IMR-90 (cell line): ENCODE results near the gene KLRC1. TPM values are rescaled to one million over a fixed set of nuclear protein-coding genes. Genes with fewer than 3 reads are reported as not detected.

ENCODE experiments used
- ATAC-seq: fragments of 200-7000 bp; cut with Tn5 transposase; 2 replicates; pipeline ENCODE4 v1.9.1; 2020; ENCODE audit warnings: low read depth, mild to moderate bottlenecking, moderate library complexity
- BruUV-seq: library from RNA; stranded (reverse); fragments of 400-500 nt; replicated peaks from 2 replicates; lab custom pipeline; 2021; lab: Mats Ljungman, UMichigan
- CTCF ChIA-PET: fragments of 300-600 bp; formaldehyde crosslinking; extraction: SDS; loops from one replicate; lab custom pipeline; 2021; ENCODE audit warnings: antibody characterized with exemption; lab: Yijun Ruan, JAX
- POLR2A ChIA-PET: fragments of 300-600 bp; sonication (Branson Sonifier 250); formaldehyde crosslinking; loops from one replicate; lab custom pipeline; 2022; ENCODE audit warnings: antibody characterized with exemption; ENCODE audit not compliant: unreplicated experiment; lab: Charles Lee
- DNase-seq: peaks from one replicate; pipeline ENCODE4 v3.0.0; 2013
- H2AFZ ChIP-seq: replicated peaks from 2 replicates; pipeline ENCODE3; 2013; ENCODE audit warnings: low read length, mild to moderate bottlenecking; ENCODE audit not compliant: poor library complexity
- H2AK5ac ChIP-seq: 2 replicates; pipeline ENCODE4 v1.6.1; 2013; ENCODE audit warnings: low read depth, low read length, inconsistent platforms
- H2AK9ac ChIP-seq: replicated peaks from 2 replicates; pipeline ENCODE3; 2013; ENCODE audit warnings: mild to moderate bottlenecking, low read depth, low read length, moderate library complexity; ENCODE audit not compliant: poor library complexity
- H2BK120ac ChIP-seq: 2 replicates; pipeline ENCODE4 v1.6.1; 2013; ENCODE audit warnings: low read depth, low read length, inconsistent platforms
- H2BK15ac ChIP-seq: 3 replicates; pipeline ENCODE4 v1.6.1; 2013; ENCODE audit warnings: low read depth, low read length, inconsistent platforms
- H2BK20ac ChIP-seq: 2 replicates; pipeline ENCODE4 v1.6.1; 2013; ENCODE audit warnings: low read depth, mild to moderate bottlenecking, inconsistent platforms, low read length, moderate library complexity
- H2BK5ac ChIP-seq: 2 replicates; pipeline ENCODE4 v1.6.1; 2013; ENCODE audit warnings: mild to moderate bottlenecking, low read depth, low read length, inconsistent platforms; ENCODE audit not compliant: poor library complexity, severe bottlenecking
- H3K14ac ChIP-seq: replicated peaks from 2 replicates; pipeline ENCODE4 v1.6.1; 2013; ENCODE audit warnings: low read depth, low read length, inconsistent platforms
- H3K18ac ChIP-seq: 2 replicates; pipeline ENCODE4 v1.6.1; 2013; ENCODE audit warnings: low read depth, low read length, control low read depth
- H3K23ac ChIP-seq: 2 replicates; pipeline ENCODE4 v1.6.1; 2013; ENCODE audit warnings: low read depth, low read length, inconsistent platforms
- H3K27ac ChIP-seq: 2 replicates; pipeline ENCODE4 v1.5.1; 2013; ENCODE audit warnings: mild to moderate bottlenecking, control low read depth, low read length; ENCODE audit not compliant: insufficient read depth
- H3K27me3 ChIP-seq: 2 replicates; pipeline ENCODE4 v1.6.1; 2013; ENCODE audit warnings: low read length; ENCODE audit not compliant: control insufficient read depth, insufficient read depth
- H3K36me3 ChIP-seq: 2 replicates; pipeline ENCODE4 v1.6.1; 2013; ENCODE audit warnings: low read length, mixed read lengths; ENCODE audit not compliant: control insufficient read depth, insufficient read depth
- H3K4ac ChIP-seq: 2 replicates; pipeline ENCODE4 v1.6.1; 2013; ENCODE audit warnings: low read depth, low read length, inconsistent platforms
- H3K4me1 ChIP-seq: 2 replicates; pipeline ENCODE4 v1.6.1; 2013; ENCODE audit warnings: low read length, mixed read lengths; ENCODE audit not compliant: control insufficient read depth, insufficient read depth
- H3K4me2 ChIP-seq: 2 replicates; pipeline ENCODE4 v1.6.1; 2013; ENCODE audit warnings: low read depth, mild to moderate bottlenecking, control low read depth, low read length, moderate library complexity
- H3K4me3 ChIP-seq: 2 replicates; pipeline ENCODE4 v1.5.1; 2013; ENCODE audit warnings: low read depth, mild to moderate bottlenecking, control low read depth, low read length, moderate library complexity; ENCODE audit not compliant: insufficient read depth
- H3K56ac ChIP-seq: 2 replicates; pipeline ENCODE4 v1.6.1; 2013; ENCODE audit warnings: low read length, inconsistent platforms; ENCODE audit not compliant: insufficient read depth; ENCODE audit errors: extremely low read depth
- H3K79me1 ChIP-seq, 2 experiments: 2 replicates each; pipeline ENCODE4 v1.6.1; 2013; ENCODE audit warnings: low read length in 2 of 2, inconsistent platforms in 1 of 2, low read depth in 1 of 2
- H3K9ac ChIP-seq: 2 replicates; pipeline ENCODE4 v1.6.1; 2013; ENCODE audit warnings: low read depth, low read length, control low read depth
- H3K9me1 ChIP-seq: 2 replicates; pipeline ENCODE4 v1.6.1; 2013; ENCODE audit warnings: low read length, inconsistent platforms; ENCODE audit not compliant: insufficient read depth
- H3K9me3 ChIP-seq: 2 replicates; pipeline ENCODE4 v1.6.1; 2013; ENCODE audit warnings: low read length; ENCODE audit not compliant: control insufficient read depth, insufficient read depth
- H4K20me1 ChIP-seq: 2 replicates; pipeline ENCODE4 v1.6.1; 2013; ENCODE audit warnings: low read length, inconsistent platforms; ENCODE audit not compliant: insufficient read depth
- H4K5ac ChIP-seq: 2 replicates; pipeline ENCODE4 v1.6.1; 2013; ENCODE audit warnings: mild to moderate bottlenecking, low read depth, low read length, control low read depth
- H4K8ac ChIP-seq, 2 experiments: 2 replicates each; pipeline ENCODE4 v1.6.1; 2013; ENCODE audit warnings: low read depth in 2 of 2, low read length in 2 of 2, control low read depth in 1 of 2, inconsistent platforms in 1 of 2
- H4K91ac ChIP-seq: 2 replicates; pipeline ENCODE4 v1.6.1; 2013; ENCODE audit warnings: low read depth, low read length, inconsistent platforms; ENCODE audit not compliant: insufficient read depth
- BHLHE40 ChIP-seq: fragments of 150-350 bp; IDR thresholded peaks from 2 replicates; pipeline ENCODE4 v1.6.1; 2016; ENCODE audit warnings: mild to moderate bottlenecking, low read depth, low read length
- CEBPB ChIP-seq: IDR thresholded peaks from 2 replicates; pipeline ENCODE4 v1.6.1; 2012; ENCODE audit warnings: low read depth, low read length, improper control_type of control experiment
- CHD1 ChIP-seq: IDR thresholded peaks from 2 replicates; pipeline ENCODE4 v1.6.1; 2012; ENCODE audit warnings: low read depth, low read length, improper control_type of control experiment
- CTCF ChIP-seq: conservative IDR thresholded peaks from 2 replicates; pipeline ENCODE4 v1.5.1; 2012; ENCODE audit warnings: mild to moderate bottlenecking, low read depth, low read length, improper control_type of control experiment
- ELK1 ChIP-seq: fragments of 150-350 bp; IDR thresholded peaks from 2 replicates; pipeline ENCODE4 v1.6.1; 2016; ENCODE audit warnings: low read depth, mild to moderate bottlenecking, low read length, moderate library complexity, borderline replicate concordance
- FOS ChIP-seq: fragments of 150-350 bp; IDR thresholded peaks from 2 replicates; pipeline ENCODE4 v1.6.1; 2016; ENCODE audit warnings: low read depth, low read length
- MAFK ChIP-seq: IDR thresholded peaks from 2 replicates; pipeline ENCODE4 v1.6.1; 2012; ENCODE audit warnings: low read depth, low read length, improper control_type of control experiment
- MAZ ChIP-seq: IDR thresholded peaks from 2 replicates; pipeline ENCODE4 v1.6.1; 2012; ENCODE audit warnings: low read depth, mild to moderate bottlenecking, low read length, improper control_type of control experiment, moderate library complexity, borderline replicate concordance
- MXI1 ChIP-seq: IDR thresholded peaks from 2 replicates; pipeline ENCODE4 v1.6.1; 2012; ENCODE audit warnings: low read depth, mild to moderate bottlenecking, low read length, moderate library complexity, borderline replicate concordance
- NFE2L2 ChIP-seq: fragments of 150-350 bp; IDR thresholded peaks from 2 replicates; pipeline ENCODE4 v1.6.1; 2016; ENCODE audit warnings: low read depth, mild to moderate bottlenecking, low read length
- POLR2A ChIP-seq: IDR thresholded peaks from 2 replicates; pipeline ENCODE4 v1.6.1; 2012; ENCODE audit warnings: mild to moderate bottlenecking, low read depth, low read length
- RAD21 ChIP-seq: IDR thresholded peaks from 2 replicates; pipeline ENCODE4 v1.6.1; 2012; ENCODE audit warnings: low read length, improper control_type of control experiment
- RCOR1 ChIP-seq: IDR thresholded peaks from 2 replicates; pipeline ENCODE4 v1.6.1; 2012; ENCODE audit warnings: mild to moderate bottlenecking, low read length, improper control_type of control experiment; ENCODE audit not compliant: insufficient replicate concordance
- RFX5 ChIP-seq: IDR thresholded peaks from 2 replicates; pipeline ENCODE4 v1.8.0; 2012; ENCODE audit warnings: low read depth, mild to moderate bottlenecking, low read length, moderate library complexity
- SMC3 ChIP-seq: fragments of 150-350 bp; IDR thresholded peaks from 2 replicates; pipeline ENCODE4 v1.6.1; 2016; ENCODE audit warnings: low read depth, mild to moderate bottlenecking, antibody characterized with exemption, low read length, moderate library complexity
- USF2 ChIP-seq: fragments of 150-350 bp; IDR thresholded peaks from 2 replicates; pipeline ENCODE4 v1.6.1; 2017; ENCODE audit warnings: mild to moderate bottlenecking, antibody characterized with exemption, low read length, low read depth
- WGBS, 2 experiments: methylation state at CpG; one replicate each; pipeline versions ENCODE4 v1.1.5 to v1.1.7; 2013; ENCODE audit warnings: missing lambda C conversion rate in 2 of 2; ENCODE audit not compliant: insufficient read length in 1 of 2; ENCODE audit errors: extremely low coverage in 2 of 2; 5-methylcytosine and 5-hydroxymethylcytosine counted together
- dilution Hi-C: fragments of 300-500 bp; cut with HindIII; formaldehyde crosslinking; loops from one replicate; pipeline ENCODE4 v1.14.3; 2018; ENCODE audit warnings: low sequenced_read_pairs; ENCODE audit not compliant: unreplicated experiment
- in situ Hi-C: fragments of 300-500 bp; cut with MboI; formaldehyde crosslinking; loops from 3 replicates; pipeline ENCODE4 v1.14.3; 2019; ENCODE audit warnings: low sequenced_read_pairs, inconsistent platforms, mixed read lengths
- intact Hi-C: fragments of 100-400 bp; cut with micrococcal nuclease; formaldehyde crosslinking; loops from 2 replicates; pipeline ENCODE4 v1.10.0; 2022
- polyA plus RNA-seq, 3 experiments: library from polyadenylated mRNA; depleted of rRNA; stranded (reverse); fragments of >200 nt; gene quantifications; 2 replicates each; pipeline ENCODE4 v1.2.3, GENCODE V29; 2012; ENCODE audit warnings: low replicate concordance in 1 of 3
- total RNA-seq: library from RNA; depleted of rRNA; stranded (reverse); fragments of >200 nt; gene quantifications from 2 replicates; pipeline ENCODE4 v1.2.3, GENCODE V29; 2012

The KLRC1 gene
- total and polyA plus RNA-seq, 2 of the 4 experiments (the other 2 are of a cell fraction), result not detected

- ChIA-PET CTCF (no interaction called here), POLR2A (no interaction called here)
- Histone ChIP-seq H3K4me1 (no peaks in the 10 kb centered on the region), H3K27me3 (peaks cover 2% of the 10 kb centered on the region; the same call in 1 of the 2 replicates), H2AK5ac (no peak overlapping the region), H2BK120ac (no peak overlapping the region), H2BK15ac (no peak overlapping the region), H4K8ac (no peak overlapping the region), H2BK5ac (no peak overlapping the region), H3K9me3 (peaks cover 6% of the 10 kb centered on the region), H3K18ac (no peak overlapping the region), H3K14ac (no peak overlapping the region), H2BK20ac (no peak overlapping the region), H3K79me1 (no peaks in the 10 kb centered on the region), H3K4ac (no peak overlapping the region), H4K91ac (no peak overlapping the region), H3K23ac (no peak overlapping the region), H2AK9ac (no peak overlapping the region), H2AFZ (no peak overlapping the region), H3K27ac (no peak overlapping the region), H4K5ac (no peak overlapping the region), H3K36me3 (no peaks in the 10 kb centered on the region), H3K9ac (no peak overlapping the region), H3K4me3 (no peak overlapping the region), H4K20me1 (no peaks in the 10 kb centered on the region), H3K4me2 (no peak overlapping the region), H3K56ac (no peak overlapping the region), H3K9me1 (no peaks in the 10 kb centered on the region)
- TF ChIP-seq FOS (no peak), POLR2A (no peak), MAZ (no peak), ELK1 (no peak), RAD21 (no peak), MXI1 (no peak), SMC3 (no peak), CEBPB (no peak), USF2 (no peak), NFE2L2 (no peak), RCOR1 (no peak), CTCF (no peak), CHD1 (no peak), BHLHE40 (no peak), RFX5 (no peak), MAFK (no peak)
- WGBS, 2 experiments, result no CpG with 5 or more reads among the region's 2 CpGs
- BruUV-seq, result no TSS peak
- ATAC-seq (no peak), DNase-seq (no peak)
- intact Hi-C loops (loop anchor here (10.0 kb wide), 1 partner anchor 52 kb away; the partner anchor contains the start of gene KLRC4), dilution Hi-C loops (no loop called here), in situ Hi-C loops (no loop called here)
These were observed 3.7 kb upstream of the KLRC1 start for GRCh38 chr12:10456856-10457255.
